ENCODE measurements around the gene ADK.
"Not testable (repeated sequence)": the region's sequence is repeated elsewhere in the genome, so short reads cannot be mapped to it uniquely, and the experiment has no call there.

ADK gene

DNA sequence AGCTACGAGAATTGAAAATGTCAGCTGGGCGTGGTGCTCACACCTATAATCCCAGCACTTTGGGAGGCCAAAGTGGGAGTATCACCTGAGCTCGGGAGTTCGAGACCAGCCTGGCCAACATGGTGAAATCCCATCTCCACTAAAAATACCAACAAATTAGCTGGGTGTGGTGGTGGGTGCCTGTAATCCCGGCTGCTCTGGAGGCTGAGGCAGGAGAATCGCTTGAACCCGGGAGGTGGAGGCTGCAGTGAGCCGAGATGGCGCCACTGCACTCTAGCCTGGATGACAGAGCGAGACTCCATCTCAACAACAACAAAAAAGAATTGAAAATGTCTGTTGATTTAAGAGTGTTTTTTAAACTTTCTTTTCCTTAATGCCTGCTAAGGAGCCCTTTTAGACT, 4.0 kb upstream of the ADK start:
- DNase-seq = not testable (repeated sequence)

DNA sequence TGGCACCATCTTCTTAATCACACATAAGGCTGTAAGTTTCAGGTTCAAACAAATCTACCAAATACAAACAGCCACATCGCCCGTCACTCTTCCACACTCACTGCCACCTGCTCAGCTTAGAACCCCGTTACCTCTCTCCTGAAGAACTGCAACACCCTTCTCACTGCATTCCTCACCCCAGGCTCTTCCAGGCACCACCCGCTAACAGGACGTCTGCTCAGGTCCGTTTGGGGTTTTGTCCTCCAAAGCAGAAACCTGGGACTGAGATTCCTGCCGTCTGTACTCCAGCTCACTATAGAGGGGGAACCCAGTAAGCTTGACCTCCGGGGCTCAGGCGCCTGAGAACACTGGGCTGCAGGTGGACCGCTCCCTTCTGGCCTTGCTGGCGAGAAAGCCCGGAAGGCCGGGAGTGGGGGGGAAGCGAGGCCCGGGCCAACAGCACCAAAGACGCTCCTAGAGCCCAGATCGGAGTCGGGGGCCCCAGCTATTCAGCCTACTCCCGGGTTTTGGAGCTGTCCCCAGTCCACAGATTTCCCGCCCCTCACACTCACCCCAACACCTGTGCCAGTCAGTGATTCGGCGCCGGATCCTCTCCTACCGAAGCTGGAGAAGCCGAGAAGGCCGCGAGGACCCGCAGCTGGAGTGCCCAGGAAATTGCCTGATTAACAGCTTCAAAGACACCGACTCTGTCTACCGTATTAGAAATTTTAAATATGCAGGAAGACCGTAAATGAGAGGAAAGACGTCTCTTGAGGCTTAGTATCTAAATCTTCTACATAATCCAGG, 624 bp upstream of the ADK start, which contains the start of gene AP3M1:
Gene AP3M1 (minus strand): TSS at position 625 of the 786 bp plus-strand sequence. CDS start 12,449 bp downstream, outside the sequence.
- DNase-seq = peak; percentile 86

DNA sequence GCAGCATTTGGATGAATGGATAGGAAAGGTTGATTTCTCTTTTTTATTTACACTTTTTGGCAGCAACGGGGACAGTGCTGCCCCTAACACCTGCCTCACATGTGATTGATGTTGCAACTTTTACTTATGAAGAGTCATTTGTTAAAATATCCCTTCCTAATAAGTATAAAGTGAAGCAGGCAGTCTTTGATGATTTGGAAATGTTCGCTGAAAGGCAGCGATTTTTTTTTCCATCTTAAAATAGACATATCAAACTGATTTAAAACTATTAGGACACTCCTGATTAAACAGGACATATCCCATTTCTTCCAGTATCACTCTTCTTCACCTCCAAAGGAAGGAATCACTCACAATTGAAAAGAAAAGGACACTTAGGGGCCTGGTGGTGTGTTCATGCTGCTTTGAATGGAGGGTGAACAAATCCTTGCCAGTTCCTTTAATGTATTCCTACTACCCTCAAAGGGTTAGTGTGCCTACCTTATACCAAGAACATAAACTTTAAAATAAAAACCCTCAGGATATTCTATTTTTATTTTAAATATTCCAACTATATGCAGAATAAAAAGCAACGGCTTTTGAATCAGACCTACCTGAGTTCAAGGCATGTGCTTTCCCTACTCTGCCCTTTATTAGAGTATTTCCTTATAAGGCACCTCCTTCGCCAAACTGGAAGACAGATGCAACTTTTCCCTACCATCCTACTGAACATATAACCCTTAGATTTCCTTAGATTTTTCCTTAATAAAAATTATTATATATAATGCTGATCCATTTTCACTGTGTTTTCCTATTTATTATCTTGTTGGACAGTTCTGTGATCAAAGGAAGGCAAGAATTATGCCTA, 1.1 kb downstream of the ADK start:
- DNase-seq = no peak

DNA sequence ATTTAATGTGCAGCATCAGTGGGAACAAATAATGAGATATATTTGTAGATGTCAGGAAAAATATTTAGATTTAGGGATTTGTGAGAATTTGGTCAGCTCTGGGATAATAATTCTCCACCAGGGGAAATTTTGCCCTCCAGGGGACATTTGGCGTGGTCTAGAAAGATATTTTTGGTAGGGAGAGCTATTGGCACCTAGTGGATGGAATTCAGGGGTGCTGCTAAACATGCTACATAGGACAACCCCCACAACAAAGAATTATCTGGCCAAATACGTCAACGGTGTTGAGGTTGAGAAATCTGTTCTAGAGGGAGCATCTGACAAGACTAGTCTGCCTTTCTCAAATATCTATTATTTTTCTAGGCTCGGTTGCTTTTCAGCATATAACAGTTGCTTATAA, 2.1 kb downstream of the ADK start:
- no peak for DNase-seq

DNA sequence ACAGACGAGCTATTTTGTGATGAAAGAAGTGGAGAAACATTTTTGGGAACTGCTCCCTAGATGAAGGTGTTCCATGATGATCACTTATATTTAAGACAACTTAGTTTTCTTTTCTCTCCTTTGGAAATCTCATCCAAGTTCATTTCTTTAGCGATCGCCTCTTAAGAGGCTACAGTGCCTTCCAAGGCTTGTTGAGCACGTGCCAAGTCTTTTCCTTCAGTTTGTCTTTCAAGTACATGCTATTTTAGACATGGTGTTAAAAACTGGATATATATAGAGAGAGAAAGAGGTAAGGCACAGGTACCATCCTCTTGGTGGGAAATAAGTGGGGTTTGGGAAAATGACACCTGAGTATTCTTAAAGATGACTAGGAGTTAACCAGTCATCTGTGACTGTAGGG, 2.7 kb downstream of the ADK start:
- no peak for DNase-seq

DNA sequence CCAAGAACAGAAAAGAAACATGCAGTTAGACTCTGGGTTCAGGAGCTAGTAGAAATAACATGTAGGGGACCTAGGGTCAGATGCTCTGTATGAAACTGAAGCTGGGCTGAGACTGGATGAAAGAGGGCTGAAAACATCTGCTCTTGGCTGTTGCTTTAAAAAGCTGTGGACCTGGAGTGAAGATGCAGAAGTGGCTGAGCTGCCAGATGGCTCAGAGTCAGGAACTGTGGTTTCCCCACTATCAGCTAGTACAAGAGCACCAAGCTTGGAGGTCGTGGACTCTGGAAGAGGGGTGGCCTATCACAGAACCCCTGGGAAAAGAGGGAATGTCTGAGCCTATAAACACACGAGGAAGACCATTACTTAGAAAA, 5.9 kb downstream of the ADK start:
- DNase-seq = peak; percentile 42

DNA sequence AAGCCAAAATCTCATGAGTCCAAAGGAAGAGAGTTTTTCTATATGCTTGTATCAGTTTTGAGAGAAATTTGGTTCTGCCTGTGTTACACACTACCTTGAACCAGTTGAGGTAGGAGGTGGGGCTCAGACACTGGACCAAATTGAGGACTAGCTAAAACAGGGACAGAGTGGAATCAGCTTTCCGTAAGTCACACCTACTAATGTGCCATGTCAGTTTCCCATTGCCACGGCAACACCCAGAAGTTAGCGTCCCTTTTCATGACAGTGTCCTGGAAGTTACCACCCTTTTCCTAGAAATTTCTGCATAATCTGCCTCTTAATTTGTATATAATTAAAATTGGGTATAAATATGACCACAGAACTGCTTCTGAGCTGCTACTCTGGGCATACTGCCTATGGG, 9.0 kb downstream of the ADK start:
- no peak for DNase-seq

DNA sequence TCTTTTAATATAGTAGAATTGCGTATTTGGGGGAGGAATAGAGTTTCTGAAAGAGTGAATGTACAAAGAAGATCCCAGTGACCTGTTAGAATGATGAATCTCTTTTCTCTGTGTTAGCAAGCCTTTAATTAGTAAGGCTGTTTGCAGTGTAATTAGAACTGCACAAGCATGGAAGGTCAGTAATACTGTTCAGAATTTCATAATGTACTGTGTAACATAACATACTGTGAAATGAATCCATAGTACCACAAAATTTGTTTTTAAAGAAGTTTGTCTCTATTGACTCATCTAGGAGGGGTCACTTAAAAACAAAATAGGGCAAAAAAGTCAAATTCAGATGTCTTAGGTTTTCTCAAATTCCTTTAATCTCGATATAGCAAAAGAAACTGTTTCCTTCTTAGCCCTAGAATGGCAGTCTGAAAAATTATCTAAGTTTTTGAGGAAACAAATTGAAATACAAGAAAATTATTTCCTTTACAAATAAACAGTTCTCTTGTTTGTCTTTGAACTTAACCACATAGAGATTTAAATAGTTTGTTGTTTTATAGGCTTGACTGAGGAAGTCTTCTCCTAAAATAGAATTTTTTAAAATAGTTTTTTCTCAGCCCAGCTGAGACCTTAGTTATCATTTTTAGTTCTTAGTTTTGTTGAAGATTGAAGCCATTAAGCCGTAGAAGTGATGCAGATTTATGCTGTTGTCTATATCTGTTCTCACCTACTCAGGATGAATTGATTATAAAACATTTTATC, 12.5 kb downstream of the ADK start:
- DNase-seq = no peak

DNA sequence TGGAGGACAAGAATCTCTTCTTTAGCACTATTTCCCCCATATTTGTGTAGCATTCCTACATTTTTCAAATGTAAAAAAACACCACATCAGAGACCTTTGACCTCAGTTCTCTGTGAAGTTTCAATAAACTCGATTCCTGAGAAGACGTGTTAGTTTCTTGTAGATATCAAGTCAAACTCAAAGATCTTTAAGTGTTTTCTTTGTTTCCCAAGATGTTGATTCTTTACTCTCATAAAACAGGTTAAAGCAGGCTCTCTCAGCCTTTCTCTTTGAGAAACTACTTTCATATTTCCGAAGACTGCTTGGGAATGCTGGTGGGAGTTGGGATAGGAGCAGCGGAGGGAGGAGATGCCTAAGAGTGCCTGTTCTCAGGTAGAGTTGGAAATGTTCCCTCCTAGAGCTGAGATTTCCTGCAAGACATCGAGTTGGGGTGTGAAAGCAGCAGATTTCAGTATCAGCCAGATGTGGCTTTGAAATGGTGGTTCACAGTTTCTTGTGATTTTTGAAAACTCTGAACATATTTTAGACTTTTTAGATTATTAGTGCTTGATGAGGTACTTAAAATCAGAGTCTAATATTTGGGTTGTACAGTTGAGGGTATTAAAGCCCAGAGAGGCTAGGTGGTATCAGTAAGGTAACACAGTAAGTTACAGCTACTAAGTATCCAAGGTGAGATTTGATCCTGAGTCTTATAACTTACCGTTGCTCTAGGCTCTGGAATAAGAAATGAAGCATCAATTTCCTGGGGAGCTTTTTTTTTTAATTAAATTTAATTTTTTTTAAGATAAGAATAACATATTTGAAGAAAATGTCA, 13.9 kb downstream of the ADK start:
- DNase-seq = no peak

DNA sequence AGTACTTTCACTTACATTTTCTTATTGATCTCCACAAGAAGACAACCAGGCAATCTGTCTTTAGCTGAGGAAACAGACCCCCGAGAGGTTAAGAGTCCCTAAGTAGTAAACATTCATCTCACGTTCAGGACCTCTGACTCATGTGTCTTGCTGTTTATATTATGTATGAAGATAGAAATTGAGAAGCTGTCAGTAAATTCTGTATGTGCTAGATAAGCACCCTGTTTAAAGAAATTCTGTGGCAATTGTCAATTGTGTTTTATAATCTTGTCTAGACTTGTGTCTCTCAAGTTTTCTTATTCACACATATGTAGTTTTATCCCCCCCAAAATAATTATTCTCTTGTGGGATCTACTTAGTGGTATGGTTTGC, 14.5 kb downstream of the ADK start:
- DNase-seq = no peak

DNA sequence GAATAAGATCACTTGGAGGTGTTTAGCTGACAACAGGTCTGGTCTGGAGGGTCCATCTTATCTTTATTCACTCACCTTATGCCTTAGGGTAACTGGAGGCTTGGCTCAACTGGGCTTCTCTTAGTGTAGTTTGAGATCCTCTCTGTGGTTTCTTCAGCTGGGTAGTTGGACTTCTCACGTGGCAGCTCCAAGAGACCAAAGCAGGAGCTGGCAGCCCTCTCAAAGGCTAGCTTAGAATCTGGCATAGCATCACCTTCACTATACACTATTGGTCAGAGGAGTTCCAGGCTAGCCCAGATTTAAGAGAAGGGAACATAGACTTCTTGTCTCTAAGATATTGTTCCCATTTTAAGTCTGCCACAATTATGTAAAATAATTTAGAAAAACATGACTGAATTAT, 16.4 kb downstream of the ADK start:
- DNase-seq = peak; percentile 46

DNA sequence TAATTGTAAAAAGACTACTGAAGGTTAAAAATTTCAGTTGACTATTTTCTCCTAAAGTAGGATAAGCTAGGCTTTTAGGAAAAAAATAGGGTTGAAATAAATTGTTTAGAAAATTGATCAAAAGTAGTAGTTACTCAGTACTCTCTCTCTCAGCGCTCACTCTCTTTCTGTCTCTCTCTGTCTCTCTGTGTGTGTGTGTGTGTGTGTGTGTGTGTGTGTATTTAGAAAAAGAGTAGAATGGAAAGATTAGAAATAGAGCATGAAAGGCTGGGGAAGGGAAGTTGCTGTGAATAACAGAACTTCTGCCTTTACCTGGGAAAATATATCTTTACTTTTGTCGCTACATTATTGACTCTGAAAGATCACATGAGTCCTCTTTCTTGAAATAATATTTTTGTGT, 20.6 kb downstream of the ADK start:
- DNase-seq = no peak

DNA sequence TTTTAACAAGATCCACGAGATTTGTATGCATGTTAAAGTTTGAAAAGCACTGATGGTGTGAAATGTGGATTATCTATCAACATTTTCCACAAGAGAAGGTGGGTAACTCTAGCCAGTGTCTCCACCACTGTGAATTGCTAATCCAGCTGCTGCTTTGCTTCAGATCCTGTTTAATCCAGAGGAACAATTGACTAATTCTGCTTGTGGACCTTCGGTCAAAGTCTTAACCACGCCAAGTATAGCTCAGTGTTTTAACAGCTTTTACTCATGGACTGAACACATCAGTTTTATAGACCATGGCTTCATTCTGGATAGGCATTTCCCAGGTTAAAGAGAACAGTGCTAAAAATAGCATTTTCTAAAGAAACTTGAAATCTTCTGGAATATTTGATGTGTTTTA, 23.5 kb downstream of the ADK start:
- no peak for DNase-seq

DNA sequence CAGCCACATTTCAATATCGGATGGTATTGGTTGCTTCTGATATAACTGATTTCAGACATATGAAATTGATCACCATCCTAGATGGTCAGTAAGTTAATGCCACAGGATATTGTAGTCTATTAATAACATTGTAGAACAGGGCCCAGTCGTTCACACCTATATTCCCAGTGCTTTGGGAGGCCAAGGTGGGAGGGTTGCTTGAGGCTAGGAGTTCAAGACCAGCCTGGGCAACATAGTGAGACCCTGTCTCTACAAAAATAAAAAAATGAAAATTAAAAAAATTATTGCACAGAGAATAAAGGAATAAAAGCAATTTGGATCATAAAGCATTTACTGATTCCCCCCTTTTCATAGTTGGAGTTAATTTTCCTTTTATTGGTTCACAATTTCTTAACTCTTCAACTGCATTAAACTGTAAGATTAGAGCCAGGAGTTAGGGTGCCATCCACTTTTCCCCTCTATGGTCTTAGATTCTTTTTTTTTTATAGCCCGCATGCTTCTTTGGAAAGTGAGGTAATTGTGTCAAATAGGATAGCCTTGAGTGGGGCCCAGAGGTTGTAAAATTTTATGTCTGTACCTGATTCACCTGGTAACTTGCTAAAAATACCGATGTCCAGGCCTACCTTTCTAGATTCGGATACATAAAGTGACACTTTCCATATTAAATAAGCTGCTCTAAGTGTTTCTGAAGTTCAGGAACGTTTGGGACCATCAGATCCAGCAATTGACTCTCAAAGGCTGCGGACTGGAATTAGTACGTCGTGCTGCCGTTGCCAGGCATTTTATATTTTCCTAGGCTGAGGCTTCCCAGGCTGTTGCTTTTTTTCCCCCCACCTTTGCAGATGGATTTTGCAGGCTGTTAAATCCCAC, 24.7 kb downstream of the ADK start:
- DNase-seq = no peak

DNA sequence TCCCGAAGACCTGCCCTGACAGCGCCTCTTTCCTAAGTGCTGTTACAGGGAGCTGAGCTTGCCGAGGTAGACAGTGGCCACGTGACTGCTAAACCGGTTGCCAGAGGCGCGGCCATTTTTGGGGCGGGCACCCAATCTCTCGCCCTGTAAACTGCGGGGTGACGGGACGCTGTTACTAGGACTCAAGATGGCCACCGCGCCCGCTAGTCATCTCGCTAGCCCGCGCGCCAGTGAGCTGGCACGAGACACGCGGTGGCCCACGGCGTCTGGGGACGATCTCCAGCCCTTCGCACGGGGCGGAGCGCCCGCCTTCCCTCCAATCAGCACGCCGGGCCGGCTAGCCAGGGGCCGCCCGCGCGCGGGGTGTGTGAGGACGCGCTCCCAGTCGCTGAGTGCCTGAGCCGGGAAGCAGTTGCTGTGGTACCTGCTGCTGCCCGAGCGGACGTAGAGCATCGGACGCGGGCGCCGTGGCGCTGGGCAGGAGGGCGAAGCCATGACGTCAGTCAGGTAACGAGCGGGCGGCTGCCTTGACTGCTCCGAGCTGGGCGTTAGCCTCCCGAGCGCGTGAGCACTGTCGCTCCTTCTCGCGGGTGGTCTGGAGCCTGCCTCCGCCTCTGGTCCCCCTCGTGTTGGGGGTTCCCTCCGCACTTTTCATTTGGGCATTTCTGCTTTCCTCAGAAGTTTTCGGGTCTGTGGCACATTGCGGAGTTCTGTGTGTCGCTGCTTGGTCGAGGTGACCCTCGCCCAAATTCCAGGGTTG, 25.5 kb downstream of the ADK start:
- peak; percentile 94 for DNase-seq

DNA sequence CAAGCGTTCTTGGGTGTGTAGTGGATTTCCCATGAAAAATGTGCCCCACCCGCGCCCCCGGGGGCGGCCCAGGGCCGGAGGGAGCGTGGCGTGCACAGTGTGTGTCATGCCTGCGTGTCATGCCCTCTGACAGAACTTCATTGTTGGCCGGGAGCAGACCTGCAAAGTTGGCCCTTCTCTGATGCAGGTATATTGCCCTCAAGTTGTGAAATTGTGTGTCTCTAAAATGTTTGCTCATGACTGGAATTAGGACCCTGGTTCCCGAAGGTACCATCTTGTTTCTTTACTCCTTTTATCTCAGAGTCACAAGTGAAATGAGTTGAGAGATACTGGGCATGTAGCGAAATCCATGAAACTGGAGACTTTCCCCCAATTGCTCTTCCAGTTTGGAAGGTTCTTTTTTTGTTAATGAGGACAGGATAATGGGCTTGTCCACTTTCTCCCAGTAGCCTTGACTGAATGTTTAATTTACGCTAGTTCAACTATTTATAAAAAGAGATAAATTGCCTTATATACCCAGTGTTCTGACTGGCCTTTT, 26.2 kb downstream of the ADK start:
- DNase-seq = peak; percentile 33

DNA sequence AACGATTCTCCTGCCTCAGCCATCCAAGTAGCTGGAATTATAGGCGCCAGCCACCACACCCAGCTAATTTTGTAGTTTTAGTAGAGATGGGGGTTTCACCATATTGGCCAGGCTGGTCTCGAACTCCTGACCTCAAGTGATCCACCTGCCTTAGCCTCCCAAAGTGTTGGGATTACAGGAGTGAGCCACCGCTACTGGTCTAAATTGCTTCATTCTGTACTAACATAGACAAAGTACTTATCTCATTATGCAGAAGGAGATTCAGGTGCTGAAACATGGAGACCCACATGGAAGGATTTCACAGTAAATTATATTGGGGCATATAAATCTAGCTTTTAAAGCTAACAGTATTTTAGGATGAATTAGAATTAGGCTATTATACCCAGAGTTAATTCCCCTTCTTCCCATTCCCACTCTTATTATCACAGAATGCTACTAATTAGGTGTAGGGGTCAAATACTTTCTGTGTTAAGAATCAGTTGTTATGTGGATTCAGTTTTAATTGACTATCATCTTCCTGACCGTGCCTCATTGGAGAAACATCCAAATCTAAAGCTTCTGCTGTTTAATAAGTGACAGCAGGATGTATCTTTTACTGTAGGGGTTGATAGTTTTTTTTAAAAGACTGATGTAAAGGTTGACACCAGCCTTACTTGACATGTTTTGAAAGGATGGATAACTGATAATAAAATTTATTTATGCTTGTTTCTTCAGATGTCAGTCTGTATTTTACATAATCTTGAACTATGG, 27.2 kb downstream of the ADK start:
- no peak for DNase-seq

DNA sequence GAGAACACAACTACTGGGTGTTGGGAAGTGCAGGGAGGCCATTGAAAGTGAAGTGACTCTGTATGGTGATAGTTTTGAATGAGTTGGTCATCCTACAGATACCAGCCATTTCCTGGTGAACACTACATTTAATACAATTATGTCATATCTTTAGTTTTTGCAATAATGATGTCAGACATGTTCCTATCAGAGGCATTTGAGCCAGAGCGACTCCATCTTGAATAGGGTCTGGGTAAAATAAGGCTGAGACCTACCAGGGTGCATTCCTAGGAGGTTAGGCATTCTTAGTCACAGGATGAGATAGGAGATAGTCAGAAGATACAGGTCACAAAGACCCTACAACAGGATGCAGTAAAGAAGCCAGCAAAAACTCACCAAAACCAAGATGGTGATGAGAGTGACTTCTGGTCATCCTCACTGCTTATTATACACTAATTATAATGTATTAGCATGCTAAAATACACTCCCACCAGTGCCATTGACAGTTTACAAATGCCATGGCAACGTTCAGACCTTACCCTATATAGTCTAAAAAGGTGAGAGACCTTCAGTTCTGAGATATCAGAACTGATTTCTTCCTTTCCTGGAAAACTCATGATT, 28.2 kb downstream of the ADK start:
- DNase-seq = no peak

DNA sequence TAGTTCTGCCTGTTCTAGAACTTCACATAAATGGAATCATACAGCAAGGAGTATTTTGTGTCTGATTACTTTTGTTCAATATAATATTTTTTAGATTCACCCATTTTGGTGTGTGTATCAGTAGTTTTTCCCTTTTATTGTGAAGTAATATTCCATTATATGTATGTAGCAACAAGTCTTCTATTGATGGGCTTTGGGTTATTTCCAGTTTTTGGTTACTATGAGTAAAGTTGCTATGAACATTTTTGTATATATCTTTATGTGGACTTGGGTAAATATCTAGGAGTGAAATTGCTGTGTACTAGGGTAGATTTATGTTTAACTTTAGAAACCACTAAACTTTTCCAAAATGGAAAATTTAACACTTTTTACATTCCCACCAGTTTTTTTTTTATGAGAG, 35.7 kb downstream of the ADK start:
- no peak for DNase-seq
